Activated effector memory CD4-positive, alpha-beta T cell treated with Interleukin-2 at 50 U/mL for 16 hours (primary cell): Measurements from ENCODE around the gene RPLP2.

Experiments used
- DNase-seq: peaks from one replicate; pipeline ENCODE4 v3.0.0-alpha.2; 2020

RPLP2 gene

DNA sequence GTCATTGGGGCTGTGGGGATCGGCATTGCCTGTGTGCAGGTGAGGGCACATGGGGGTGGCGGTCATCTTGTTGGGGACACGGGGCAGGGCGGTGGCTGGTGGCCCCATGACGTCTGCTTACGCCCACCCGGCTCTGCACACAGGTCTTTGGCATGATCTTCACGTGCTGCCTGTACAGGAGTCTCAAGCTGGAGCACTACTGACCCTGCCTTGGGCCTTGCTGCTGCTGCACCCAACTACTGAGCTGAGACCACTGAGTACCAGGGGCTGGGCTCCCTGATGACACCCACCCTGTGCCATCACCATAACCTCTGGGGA, 28.2 kb downstream of the RPLP2 start:
- DNase-seq: no peak

DNA sequence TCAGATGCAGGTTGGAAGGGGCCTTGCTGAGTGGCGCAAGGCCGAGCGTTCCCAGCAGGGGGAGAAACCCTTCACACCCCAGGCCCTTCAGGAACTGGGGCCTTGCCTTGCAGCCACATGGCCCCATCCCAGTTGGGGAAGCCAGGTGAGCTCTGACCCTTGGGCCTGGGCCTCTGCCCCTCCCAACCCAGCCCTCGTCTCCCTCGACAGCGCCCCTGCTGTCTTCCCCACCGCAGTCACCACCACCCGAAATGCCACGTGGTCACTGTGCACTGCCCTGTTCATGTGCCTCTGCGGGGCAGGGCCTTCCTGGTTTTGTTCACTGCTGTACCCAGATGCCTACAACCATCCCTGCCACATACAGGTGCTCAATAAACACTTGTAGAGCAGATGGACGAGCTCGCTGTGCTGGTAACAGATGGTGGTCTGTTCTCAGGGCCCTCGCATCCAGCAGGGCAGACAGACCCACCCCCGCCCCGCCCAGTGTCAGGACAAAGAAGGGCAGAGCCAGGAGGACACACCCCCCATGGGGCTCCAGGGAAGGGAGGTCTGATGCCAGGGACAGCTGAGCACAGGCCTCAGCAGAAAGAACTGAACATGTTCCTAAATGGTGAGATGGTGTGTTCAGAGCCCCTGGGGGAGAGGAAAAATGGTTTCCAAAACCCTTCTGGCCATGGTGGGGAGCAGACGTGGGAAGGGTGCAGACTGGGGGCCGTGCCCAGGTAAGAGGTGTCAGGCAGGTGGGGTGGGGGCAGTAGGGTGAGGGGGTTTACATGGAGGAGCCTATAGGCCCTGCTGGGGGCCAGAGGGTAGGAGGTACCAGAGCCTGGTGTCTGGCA, 28.9 kb downstream of the RPLP2 start:
- DNase-seq: no peak

DNA sequence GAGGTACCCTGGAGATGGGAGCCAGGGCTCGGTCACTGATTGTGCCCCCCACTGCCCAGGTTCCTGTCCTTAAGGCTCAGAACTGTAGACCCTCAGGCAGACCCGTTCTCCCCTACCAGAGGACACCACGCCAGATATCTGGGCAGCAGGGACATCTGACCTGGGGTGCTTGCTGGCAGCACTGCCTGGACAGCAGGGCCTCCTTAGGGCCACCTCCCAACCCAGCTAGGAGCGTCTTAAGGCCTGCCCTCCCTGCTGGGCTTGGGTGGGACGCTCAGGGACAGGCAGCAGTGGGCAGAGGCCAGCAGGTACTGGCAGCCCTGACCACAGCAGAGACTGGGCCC, 29.5 kb downstream of the RPLP2 start:
- DNase-seq: no peak

DNA sequence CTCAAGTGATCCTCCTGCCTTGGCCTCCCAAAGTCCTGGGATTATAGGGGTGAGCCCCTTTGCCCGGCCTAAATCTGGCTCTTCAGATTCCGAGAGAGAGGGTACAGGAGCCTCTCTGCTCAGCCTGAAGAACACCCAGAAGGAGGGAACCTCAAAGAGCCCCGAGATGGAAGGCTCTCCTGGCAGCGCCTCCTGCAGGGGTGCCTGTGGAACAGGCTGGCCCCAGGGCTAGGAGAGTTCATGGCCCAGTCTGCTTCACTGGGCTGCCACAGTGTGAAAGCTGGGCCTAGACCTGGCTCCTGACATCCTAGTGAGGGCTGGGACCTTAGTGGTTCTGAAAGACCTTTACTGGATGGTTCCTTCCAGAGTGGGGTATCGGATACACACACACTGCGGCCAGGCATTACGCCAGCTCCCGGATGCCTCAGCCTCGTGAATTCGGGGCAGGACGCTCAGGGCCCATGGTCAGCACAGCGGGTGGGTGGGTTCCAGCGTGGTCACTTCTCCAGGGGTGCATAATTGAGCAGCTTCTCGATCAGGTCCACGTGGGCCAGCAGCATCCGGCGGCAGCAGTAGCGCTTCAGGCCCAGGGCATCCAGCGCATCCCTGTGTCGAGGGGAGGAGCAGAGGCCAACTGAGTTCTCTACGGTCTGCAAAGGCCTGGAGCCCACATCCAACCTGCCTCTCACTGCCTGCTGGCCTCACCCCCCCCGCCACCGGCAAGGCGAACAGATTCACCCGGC, 30.3 kb downstream of the RPLP2 start:
- no peak for DNase-seq

DNA sequence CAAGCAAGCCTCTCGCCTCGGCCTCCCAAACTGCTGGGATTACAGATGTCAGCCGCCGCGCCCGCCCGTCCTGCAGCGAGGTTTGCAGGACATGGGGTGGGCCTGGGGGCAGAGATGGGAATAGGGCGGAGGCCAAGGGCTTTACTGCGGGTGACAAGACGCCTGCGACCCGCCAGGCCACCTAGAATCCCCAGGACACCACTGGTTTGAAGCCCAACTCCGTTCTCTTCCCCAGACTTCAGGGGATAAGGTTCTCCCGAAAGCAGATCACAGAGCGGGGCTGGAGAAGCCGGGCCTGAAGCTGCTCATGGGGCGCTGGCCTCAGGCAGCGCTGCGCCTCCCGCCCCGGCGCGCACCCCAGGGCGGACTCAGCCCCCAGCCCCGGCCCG, 32.2 kb downstream of the RPLP2 start:
- DNase-seq: no peak

DNA sequence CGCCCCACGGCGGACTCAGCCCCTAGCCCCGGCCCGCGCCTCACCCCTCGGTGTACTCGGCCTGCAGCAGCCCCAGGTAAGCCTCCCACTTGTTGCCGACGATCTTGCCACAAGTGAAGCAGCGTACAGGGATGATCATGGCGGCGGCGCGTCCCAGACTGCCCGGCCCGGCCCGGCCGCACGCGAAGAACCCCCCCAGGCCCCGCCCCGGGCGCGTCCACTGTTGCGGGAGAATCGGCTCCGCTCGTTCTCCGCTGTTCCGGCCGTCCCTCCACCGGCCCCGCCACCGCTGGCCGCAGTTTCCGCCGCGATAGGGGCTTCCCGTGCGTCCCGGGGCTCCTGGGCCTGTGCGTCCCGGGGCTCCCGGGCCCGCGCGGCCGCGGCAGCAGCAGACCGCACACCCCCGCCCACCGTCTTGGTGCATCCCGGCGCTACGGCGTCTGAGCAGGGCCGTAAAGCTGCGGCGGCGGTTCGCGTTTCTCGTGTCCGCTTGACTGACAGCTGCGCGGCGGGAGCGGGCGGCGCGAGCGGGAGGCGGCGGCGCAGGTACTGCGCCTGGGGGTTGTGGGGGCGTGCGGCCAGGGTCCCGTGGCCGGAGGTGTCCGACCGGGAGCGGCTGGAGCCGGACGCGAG, 32.7 kb downstream of the RPLP2 start, which contains the start of the genes POLR2L and TSPAN4:
POLR2L (minus strand) TSS at position 160 of the 633 bp plus-strand sequence; CDS start at position 139, 21 bp downstream.
TSPAN4 (plus strand) TSS at position 483 of the 633 bp plus-strand sequence. CDS start 7,453 bp downstream, outside the sequence.
- peak; percentile 83 for DNase-seq

DNA sequence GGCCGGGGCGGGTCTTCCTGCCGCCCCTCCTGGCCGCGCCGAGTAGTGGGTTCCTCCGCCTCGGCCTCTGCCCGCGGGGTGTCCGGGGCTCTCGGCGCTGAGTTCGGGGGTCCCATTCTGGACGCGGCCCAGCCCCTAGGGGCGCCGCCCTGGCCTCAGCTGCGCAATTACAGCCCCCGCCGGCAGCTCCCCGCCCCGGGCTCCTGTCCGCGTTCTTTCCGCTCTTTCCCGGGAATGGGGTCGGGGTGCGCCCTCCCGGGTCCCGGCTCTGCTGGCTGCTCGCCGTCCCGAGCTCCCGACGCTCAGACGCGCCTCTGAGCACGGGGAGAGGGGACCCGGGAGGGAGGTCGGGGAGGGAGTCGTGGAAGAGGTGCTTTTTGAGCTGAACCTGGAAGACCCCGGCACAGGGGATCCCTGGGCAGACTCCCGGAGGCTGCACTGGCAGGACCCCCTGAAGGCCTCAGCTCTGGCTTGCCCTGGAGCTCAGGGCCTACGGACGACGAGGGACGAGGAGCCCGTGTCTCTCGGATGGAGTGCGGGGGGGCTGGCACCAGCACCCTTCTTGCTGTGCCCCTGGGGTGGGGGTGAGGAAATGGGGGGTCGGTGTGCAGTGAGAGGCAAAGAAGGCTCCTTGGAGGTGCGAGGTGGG, 33.4 kb downstream of the RPLP2 start:
- DNase-seq: no peak

DNA sequence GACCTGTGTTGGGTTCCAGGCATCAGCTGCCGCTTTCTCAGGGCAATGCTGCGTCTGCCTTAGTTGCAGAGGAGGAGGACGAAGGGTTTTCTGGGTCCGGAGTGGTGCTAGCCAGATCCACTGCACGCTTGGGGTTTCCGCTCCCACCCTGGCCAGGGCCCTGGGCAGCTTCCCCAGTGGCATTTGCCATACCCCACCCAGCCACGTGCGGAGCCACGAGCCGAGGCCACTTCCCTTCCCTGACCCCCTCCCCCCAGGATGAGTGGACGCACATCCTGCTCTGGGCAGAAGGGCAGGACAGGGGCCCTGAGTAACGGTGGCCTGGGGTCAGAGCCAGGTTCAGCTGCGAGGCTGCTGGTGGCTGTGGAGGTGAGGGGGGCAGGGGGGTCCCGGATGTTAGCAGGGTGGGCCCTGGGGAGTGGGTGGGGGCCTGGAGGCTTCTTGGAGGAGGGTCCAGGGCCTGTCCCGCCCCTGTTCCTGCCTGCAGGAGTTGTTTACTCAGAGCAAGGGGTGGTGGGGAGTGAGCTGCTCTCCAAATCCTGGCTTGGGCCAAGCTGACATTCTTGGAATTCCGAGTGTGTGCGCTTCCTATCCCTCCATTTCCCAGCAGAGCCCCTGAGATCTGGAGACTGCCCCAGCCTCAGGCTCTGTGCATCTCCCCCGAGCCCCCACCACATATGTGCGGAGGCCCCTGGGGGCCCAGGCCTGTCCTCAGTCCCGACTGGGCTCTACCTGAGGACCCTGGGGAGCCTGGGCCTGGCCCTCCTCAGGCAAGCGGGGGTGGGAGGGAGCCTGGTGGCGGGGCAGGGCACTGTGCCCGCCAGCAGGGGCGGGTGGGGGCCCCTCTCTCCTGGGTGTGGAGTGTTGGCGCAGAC, 34.3 kb downstream of the RPLP2 start:
- DNase-seq: no peak

DNA sequence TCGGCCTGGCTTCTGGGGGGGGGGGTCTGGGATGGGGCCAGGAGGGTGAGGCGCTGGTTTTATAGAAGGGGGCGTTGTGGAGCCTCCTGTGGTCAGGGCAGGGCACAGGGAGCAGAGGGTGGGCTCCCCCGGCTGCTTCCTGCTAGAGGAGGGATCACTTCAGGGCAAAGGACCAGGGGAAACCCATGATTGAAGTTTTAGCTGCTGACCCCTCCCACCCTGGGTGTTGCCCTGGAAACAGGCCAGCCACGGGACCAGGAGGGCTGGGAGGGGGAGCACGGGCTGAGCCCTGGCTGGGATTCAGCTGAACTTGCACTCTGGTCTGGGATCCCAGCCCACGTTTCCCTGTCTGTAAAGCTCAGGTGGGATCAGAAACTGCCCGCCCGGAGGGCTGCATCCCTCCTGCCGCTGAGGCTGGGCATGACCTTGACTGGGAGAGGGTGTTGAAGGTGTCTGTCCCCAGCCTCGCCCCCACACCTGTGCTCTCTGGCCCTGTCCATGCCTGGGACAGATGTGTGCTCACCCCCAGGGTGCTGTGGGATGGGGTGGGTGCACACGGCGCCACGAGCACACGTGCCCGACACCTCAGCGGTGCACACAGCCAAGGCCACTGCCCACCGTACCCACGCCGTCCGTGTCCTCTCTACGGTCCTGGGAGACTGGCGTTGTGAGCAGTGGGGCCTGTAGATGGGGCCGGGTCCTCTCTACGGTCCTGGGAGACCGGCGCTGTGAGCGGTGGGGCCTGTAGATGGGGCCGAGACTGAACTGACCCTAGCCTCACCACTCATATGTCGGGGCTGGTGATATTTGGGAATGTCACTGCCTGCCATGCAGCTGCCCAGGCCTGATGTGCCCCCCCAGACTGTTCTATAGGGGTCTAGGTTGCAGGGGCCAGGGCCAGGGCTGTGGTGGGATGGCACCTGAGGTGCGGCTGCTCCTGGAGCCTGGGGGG, 35.2 kb downstream of the RPLP2 start:
- no peak for DNase-seq

DNA sequence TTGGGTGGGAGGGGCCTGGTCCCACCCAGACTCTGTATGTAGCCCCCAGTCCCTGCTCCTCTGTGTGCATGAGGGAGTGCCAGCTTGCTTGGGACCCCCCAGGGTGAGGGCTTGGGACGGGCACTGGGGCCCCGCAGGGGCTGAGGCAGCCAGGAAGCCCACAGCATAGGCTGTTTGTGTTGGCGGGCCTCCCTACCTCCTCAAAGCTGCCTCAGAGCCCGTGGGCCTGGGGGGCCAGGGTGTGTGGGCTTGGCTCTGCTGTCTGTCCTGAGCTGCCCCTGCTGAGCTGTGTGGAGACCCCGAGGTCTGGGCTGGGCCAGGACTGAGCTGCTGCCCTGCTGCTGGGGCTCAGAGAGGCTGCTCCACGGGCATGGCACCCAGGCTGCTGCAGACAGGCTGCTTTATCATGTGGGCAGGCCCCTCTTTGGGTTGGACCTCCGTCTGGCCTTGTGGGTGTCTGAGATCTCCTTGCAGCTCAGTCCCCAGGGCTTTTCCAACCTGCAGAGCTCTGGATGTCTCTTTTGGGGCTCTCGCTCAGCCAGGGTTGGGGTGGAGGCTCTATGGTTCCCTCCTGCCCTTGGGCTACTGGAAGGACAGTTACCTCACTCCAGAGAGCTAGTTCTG, 36.2 kb downstream of the RPLP2 start:
- DNase-seq: no peak

DNA sequence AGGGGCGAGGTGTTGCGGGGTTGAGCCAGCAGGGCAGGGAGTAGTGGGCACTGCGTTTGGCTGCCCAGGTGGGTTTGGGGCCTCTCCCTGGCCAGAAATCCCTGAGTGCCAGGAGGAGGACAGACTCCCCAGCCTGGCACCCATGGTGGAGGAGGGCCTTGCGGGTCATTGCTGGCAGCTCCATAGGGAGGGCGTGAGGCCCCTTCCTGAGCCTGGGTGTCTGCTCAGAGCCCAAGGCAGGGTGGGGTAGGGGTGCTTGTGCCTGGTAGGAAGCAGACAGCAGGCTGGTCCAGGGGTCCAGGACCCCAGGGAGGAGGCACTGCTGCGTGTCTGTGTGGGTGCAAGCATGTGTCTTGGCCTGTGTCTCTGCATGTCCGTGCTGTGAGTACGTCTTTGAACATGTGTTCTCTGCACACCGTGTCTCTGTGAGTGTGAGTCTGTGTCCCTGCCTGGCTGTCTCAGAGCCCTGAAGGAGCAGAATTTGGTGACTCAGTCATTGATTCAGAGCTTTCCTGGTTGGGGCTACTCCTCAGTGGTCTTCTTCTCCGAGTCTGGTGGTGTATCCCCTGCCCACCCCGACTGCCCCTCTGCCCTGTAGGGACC, 36.8 kb downstream of the RPLP2 start:
- DNase-seq: no peak

DNA sequence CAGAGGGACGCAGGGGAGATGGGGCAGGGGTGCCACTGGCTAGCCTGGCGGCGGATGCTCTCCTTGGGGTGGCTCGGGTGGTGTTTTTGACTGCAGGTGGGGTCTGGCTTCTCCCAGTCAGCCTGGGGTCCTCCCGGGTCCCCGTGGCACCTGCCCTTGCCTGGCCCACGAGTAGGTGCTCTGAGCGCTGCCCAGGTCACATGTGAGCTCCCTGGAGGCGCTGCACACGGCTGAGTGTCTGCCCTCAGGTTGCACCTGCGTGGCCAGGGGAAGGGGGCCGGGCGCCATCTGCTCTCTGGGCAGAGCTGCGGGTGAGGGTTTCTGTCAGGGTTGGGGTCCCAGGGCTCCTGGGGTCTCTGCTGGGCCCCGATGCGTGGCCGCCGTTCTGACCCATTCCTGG, 38.1 kb downstream of the RPLP2 start:
- no peak for DNase-seq

DNA sequence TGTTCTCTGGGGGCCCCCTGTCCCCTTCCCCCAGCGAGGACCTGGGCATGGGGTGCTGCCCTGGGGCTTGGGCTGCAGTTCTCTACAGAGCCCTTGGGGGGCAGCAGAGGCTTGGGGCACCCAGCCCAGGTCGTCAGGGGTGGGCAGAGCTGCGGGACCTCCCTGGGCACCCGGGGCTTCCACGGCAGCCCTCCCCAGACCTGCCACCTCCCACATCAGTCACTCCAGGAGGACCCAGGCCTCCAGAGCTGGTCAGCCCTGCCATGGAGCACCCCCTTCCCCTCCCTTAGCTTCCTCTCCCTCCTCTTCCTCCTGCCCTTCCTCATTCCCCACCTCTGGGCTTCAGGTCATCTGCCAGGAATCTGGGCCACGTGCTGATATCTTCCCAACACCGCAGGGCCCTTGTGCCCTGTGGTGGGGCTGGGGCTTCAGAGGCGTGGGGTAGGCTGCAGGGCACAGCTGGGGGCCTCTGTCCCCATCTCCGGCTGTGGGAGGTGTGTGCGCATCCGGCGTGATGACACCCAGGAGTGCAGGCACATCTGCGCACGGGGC, 38.7 kb downstream of the RPLP2 start:
- peak; percentile 48 for DNase-seq

DNA sequence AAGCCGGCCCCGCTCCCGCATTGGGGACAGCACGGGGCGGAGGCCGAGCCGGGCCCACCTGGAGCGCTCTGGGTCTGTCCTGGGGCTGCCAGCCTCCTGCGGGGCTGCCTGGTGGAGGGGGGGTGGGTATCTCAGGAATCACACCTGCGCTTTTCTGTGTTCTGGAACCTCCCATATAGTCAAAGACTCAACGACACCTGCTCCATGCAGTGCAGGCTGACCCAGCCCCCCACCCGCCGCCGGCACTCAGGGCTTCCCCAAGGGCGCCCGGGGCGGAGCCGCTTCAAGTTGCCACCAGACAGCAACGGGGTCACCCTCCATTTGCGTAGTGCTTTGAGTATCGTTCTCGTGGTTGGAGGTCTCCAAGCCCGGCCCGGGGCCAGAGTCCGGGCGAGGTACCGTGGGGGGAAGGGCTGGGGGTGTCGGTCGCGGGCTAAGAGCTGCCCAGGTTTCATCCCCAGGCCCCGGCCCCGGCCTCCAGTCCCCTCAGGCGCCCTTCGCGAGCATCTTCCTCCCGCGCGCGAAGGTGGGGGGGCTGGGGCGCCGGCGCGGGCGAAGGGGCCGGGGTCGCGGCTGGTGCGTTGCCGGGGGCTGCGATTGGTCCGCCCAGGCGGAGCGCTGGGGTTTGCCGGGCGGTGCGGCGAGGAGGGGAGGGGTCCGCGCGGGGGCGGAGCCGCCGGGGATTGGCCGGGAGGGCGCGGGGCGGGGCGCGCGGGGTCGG, 39.5 kb downstream of the RPLP2 start:
- DNase-seq: no peak

DNA sequence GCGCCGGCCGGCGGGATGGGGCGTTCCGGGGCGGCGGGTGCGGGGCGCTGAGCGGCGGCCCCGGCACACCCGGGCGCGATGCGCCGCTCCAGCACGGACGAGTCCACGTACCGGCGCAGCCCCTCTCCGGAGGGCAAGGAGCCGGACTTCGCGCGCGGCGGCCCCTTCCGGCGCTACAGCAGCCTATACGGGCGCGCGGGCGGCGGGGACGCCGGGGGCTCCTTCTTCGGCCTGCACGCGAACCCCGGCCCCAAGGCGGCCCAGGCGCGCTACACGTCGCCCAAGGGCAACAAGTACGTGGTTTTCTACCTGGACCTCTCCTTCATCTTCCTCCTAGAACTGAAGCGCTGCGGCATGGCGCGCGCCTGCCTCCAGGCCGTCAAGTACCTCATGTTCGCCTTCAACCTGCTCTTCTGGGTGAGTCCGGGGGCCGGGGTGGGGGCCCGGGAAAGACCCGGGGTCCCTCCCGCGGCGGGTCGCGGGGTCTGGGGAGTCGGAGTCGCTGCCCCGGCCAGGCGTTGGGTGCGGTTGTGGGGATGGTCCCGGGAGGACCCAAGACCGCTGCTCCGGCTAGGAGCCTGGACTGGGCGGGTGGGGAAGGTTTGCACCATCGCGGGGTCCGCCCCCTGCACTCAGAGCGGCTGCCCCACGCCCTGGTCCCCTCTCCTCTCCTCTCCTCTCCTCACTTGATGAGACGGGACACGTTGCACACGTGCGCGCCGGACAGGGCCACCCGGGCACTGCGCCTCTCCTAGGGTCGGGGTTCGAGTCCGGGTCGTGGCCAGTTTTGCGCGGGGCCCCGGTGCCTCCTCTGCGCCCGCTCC, 40.4 kb downstream of the RPLP2 start:
- no peak for DNase-seq

DNA sequence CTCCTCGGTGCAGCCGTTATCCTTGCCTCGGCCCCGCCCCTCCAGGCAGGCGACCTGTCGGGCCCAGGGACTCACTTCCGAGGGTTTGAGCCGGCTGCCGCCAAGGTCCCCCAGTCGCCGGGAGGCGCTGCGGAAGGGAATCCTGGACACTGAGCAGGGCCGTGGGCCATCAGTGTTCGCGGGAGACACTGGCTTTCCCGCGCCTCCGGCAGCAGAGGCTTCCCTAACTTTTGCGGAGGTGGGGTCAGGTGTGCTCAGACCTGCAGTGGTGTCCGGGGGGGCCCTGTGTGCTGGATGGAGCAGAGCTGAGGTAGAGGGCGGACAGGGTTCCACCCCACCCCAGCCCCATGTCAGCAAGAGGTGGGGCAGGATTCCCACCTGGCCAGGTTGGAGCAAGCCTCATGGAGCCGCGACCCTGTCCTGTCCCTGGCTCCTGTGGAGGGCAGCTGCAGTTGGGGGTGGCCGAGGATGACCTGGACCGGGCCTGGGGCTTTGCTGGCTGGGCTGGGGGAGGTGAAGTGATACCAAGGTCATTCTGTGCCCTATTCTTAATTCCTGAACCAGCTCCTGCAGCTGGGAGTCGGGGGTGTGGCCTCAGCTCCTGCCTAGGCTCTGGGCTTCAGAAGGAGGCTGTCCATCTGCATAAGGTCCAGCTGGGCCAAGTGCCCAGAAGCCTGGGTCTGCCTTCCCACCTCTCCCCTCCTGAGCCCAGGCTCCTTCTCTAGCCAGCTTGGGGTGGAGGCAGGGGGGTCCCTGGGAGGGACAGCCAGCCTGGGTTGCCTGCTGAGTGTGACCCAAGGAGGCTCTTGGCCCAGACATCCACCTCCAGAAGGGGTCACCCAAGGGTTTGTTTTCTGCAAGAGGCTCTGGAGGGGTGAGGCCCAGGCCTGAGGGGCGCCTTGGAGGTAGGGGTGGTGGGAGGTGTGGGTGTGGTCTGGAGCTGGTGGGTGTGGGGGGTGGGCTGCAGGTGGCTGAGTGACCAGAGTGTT, 41.3 kb downstream of the RPLP2 start:
- DNase-seq: no peak

DNA sequence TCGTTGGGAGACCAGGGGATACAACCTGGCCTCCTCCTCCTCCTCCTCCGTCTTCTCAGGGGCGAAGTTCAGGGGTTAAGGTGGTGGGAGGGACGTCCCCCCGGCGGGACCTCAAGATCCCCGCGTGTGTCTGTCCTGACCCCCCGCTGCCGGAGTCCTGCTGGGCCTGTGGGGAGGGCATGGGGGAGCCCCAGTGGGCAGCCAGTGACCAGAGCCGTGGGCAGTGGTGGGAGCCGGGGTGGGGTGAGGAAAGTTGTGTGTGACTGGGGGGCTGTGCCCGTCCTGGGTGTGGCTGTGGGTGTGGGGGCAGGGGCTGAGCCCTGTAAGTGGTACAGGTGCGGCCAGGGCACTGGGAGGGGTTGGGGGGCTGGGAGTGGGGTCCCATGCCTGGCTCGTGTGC, 43.0 kb downstream of the RPLP2 start:
- no peak for DNase-seq
